Fibroblast of pulmonary artery (primary cell): ENCODE results near the gene LRRC47.

ENCODE experiments used
- DNase-seq: peaks from one replicate; pipeline ENCODE4 v3.0.0-alpha.2; 2010; ENCODE audit warnings: low read depth
- H3K4me3 ChIP-seq: replicated peaks from 2 replicates; pipeline ENCODE4 v1.5.1; 2011; ENCODE audit warnings: low read depth, mild to moderate bottlenecking, control low read depth, low read length, moderate library complexity
- CTCF ChIP-seq: IDR thresholded peaks from 2 replicates; pipeline ENCODE4 v1.5.1; 2011; ENCODE audit warnings: mild to moderate bottlenecking, control low read depth, low read length, inconsistent platforms; ENCODE audit errors: missing control alignments

LRRC47 gene

GRCh38 chr1:3785456-3786157 lies 10.7 kb downstream of the LRRC47 start:
- peak; percentile 34 for TF ChIP-seq CTCF
- DNase-seq = peak; percentile 22

DNA sequence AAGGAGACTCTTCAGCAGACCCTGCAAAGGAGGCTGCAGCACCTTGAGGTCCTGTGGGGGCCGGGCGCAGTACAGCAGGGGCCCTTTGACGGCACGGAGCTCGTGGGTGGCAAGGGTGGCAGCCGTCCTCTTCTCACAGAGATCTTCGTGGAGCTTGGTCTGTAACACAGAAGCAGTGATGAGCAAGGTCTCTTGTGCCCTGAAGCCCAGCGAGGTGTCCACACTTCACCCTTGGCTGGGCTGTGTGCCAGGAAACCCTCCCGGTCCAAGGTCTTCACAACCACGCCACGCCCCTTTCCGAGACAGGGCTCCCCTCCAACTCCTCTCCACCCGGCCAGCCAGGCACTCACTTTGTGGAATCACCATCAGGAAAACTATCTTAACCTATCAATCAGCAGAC lies 11.3 kb downstream of the LRRC47 start:
- TF ChIP-seq CTCF = no peak
- no peak for DNase-seq
- H3K4me3 ChIP-seq = no peak overlapping the region

More at GRCh38 chr1:3785456-3786157, 10.7 kb downstream of the LRRC47 start:
- no peak overlapping the region for H3K4me3 ChIP-seq

DNA sequence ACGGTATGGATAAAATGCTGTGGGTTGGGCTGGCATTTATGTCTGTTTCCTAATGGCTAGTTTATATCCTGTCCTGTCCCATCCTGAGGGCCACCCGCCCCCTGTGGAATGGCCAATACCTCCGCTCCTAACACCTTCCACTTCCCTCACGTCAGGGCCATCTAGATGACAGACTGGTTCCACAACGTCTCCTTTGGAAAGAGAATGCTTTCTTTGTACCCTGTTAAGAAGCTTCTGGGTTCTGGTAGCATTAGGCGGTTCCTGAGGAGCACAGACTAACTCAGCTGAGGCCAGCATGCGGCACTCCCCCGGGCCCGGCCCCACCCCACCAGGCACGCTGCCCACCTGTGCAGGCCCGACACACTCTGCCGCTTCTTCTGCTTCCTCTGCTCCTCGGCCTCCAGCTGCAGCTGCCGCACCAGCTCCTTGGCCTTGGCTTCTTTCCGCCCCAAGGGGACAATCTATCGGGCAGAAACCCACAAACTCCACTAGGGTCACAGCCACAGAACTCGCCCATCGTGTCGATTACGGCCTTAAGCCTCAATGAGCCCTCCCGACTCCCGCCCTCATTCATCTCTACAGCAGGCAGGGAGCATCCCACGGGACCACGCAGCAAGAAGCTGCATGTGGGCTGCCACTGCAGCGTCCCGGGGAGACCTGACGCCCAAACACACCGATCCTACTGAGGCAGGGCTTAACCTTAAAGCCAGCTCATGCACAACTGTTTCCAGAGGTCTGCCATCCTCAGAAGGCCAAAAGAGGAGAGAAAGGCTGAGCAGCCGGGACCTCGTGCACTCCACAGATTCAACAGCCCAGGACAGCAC lies 12.4 kb downstream of the LRRC47 start:
- DNase-seq = no peak
- no peak for TF ChIP-seq CTCF
- no peak overlapping the region for H3K4me3 ChIP-seq

GRCh38 chr1:3780901-3781300 lies 15.4 kb downstream of the LRRC47 start:
- TF ChIP-seq CTCF = no peak
- no peak for DNase-seq
- H3K4me3 ChIP-seq = no peak overlapping the region

DNA sequence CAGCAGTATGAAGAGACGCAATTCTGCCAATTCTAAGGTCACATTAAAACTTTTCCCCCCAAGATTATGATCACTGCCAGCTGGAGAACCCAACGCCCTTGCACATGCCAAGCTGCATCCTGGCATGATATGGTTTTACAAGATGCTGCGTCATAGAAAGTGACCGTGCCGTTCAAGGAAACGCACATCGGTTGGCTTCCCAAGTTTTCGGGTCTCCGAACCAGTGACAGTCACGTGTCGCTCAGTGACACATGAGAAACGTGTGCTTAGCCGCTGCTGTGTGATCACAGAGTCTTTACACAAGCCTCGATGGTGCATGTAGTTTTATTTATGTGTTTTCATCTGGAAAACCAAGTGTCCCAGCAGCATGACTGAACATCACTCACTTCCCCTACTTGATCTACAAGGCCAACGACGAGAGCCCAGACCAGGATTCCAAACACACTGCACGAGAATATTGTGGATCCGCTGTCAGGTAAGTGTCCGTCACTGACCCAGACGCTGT lies 16.3 kb downstream of the LRRC47 start:
- no peak for TF ChIP-seq CTCF
- no peak overlapping the region for H3K4me3 ChIP-seq
- no peak for DNase-seq

DNA sequence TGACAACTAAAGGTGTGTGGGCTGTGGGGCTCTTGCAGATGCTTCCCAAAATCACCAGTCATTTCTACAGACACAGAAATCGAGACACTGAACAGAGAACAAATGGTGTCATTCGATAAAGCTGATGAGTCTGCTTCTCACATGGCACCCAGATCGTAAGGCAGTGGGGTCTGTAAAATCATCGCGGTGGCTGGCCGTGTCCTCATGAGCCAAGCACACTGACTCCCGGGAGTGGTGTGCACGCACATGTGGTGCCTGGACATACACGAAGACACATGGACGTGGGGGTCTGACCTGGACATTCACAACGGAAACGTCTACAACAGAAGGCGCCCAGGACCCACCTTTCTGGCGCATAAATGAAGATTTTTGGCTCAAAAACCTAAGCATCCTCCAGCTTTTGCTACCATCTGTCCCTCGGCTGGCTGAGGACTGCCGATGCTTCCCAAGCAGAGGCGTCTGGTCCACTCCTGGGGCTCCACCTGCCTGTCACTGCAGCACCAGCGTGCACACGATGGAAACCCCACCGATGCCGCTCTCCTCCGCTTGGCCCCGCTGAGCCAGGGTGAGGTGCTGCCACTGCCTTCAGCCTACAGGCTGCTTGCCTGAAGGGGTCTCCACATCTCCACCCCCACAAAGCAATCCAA lies 16.9 kb downstream of the LRRC47 start:
- no peak for TF ChIP-seq CTCF
- H3K4me3 ChIP-seq = no peak overlapping the region

More for the DNA sequence above, 16.9 kb downstream of the LRRC47 start:
- no peak for DNase-seq
